NCI-H345 (cell line): ENCODE measurements around the gene NLRC3.
"Not testable (repeated sequence)": the region's sequence is repeated elsewhere in the genome, so short reads cannot be mapped to it uniquely, and the experiment has no call there.

Experiments used
- DNase-seq: peaks from one replicate; lab custom pipeline; 2025; lab: John Stamatoyannopoulos, UW

Gene NLRC3

GRCh38 chr16:3577302-3577752 lies at the start of gene NLRC3:
Gene NLRC3 (minus strand): TSS chr16:3577403. CDS start chr16:3565036, 12,367 bp downstream.
- no peak for DNase-seq

- no peak for DNase-seq
These were observed 48.9 kb upstream of the NLRC3 start for GRCh38 chr16:3625911-3626732.

- DNase-seq, result no peak
These were observed 48.1 kb upstream of the NLRC3 start for GRCh38 chr16:3625331-3625730.

GRCh38 chr16:3623642-3624041 lies 46.4 kb upstream of the NLRC3 start:
- no peak for DNase-seq

- no peak for DNase-seq
These were observed 41.6 kb upstream of the NLRC3 start for GRCh38 chr16:3618769-3619141.

GRCh38 chr16:3612510-3613466 lies 35.6 kb upstream of the NLRC3 start:
- no peak for DNase-seq

- peak; percentile 93 for DNase-seq
These were observed 34.2 kb upstream of the NLRC3 start, which contains the start of gene SLX4 for GRCh38 chr16:3611146-3611975. Gene SLX4 (minus strand): TSS chr16:3611606. CDS start chr16:3608964, 2,642 bp downstream.

- peak; percentile 15 for DNase-seq
These were observed 33.5 kb upstream of the NLRC3 start for GRCh38 chr16:3610698-3611145.

- no peak for DNase-seq
These were observed 32.9 kb upstream of the NLRC3 start for GRCh38 chr16:3609895-3610697.

- not testable (repeated sequence) for DNase-seq
These were observed 31.8 kb upstream of the NLRC3 start for GRCh38 chr16:3608976-3609375.

- no peak for DNase-seq
These were observed 30.9 kb upstream of the NLRC3 start for GRCh38 chr16:3608069-3608468.

GRCh38 chr16:3607634-3608033 lies 30.4 kb upstream of the NLRC3 start:
- DNase-seq, result no peak

- no peak for DNase-seq
These were observed 30.0 kb upstream of the NLRC3 start for GRCh38 chr16:3607161-3607560.

- DNase-seq, result no peak
These were observed 29.2 kb upstream of the NLRC3 start for GRCh38 chr16:3606441-3606840.

GRCh38 chr16:3602320-3602653 lies 25.1 kb upstream of the NLRC3 start:
- DNase-seq, result no peak

GRCh38 chr16:3601614-3602319 lies 24.6 kb upstream of the NLRC3 start:
- no peak for DNase-seq

GRCh38 chr16:3599922-3600321 lies 22.7 kb upstream of the NLRC3 start:
- DNase-seq, result no peak

- no peak for DNase-seq
These were observed 21.9 kb upstream of the NLRC3 start for GRCh38 chr16:3599121-3599520.

GRCh38 chr16:3598236-3598635 lies 21.0 kb upstream of the NLRC3 start:
- no peak for DNase-seq

- DNase-seq, result no peak
These were observed 20.5 kb upstream of the NLRC3 start for GRCh38 chr16:3597676-3598075.
